IMR-90 (cell line): ENCODE measurements around the gene TCERG1L. TPM values are rescaled to one million over a fixed set of nuclear protein-coding genes. Genes with fewer than 3 reads are reported as not detected.

Source experiments
- ATAC-seq: fragments of 200-7000 bp; cut with Tn5 transposase; 2 replicates; pipeline ENCODE4 v1.9.1; 2020; ENCODE audit warnings: low read depth, mild to moderate bottlenecking, moderate library complexity
- BruUV-seq: library from RNA; stranded (reverse); fragments of 400-500 nt; replicated peaks from 2 replicates; lab custom pipeline; 2021; lab: Mats Ljungman, UMichigan
- CTCF ChIA-PET: fragments of 300-600 bp; formaldehyde crosslinking; extraction: SDS; loops from one replicate; lab custom pipeline; 2021; ENCODE audit warnings: antibody characterized with exemption; lab: Yijun Ruan, JAX
- POLR2A ChIA-PET: fragments of 300-600 bp; sonication (Branson Sonifier 250); formaldehyde crosslinking; loops from one replicate; lab custom pipeline; 2022; ENCODE audit warnings: antibody characterized with exemption; ENCODE audit not compliant: unreplicated experiment; lab: Charles Lee
- DNase-seq: peaks from one replicate; pipeline ENCODE4 v3.0.0; 2013
- H2AFZ ChIP-seq: replicated peaks from 2 replicates; pipeline ENCODE3; 2013; ENCODE audit warnings: low read length, mild to moderate bottlenecking; ENCODE audit not compliant: poor library complexity
- H2AK5ac ChIP-seq: 2 replicates; pipeline ENCODE4 v1.6.1; 2013; ENCODE audit warnings: low read depth, low read length, inconsistent platforms
- H2AK9ac ChIP-seq: replicated peaks from 2 replicates; pipeline ENCODE3; 2013; ENCODE audit warnings: mild to moderate bottlenecking, low read depth, low read length, moderate library complexity; ENCODE audit not compliant: poor library complexity
- H2BK120ac ChIP-seq: 2 replicates; pipeline ENCODE4 v1.6.1; 2013; ENCODE audit warnings: low read depth, low read length, inconsistent platforms
- H2BK15ac ChIP-seq: 3 replicates; pipeline ENCODE4 v1.6.1; 2013; ENCODE audit warnings: low read depth, low read length, inconsistent platforms
- H2BK20ac ChIP-seq: 2 replicates; pipeline ENCODE4 v1.6.1; 2013; ENCODE audit warnings: low read depth, mild to moderate bottlenecking, inconsistent platforms, low read length, moderate library complexity
- H2BK5ac ChIP-seq: 2 replicates; pipeline ENCODE4 v1.6.1; 2013; ENCODE audit warnings: mild to moderate bottlenecking, low read depth, low read length, inconsistent platforms; ENCODE audit not compliant: poor library complexity, severe bottlenecking
- H3K14ac ChIP-seq: replicated peaks from 2 replicates; pipeline ENCODE4 v1.6.1; 2013; ENCODE audit warnings: low read depth, low read length, inconsistent platforms
- H3K18ac ChIP-seq: 2 replicates; pipeline ENCODE4 v1.6.1; 2013; ENCODE audit warnings: low read depth, low read length, control low read depth
- H3K23ac ChIP-seq: 2 replicates; pipeline ENCODE4 v1.6.1; 2013; ENCODE audit warnings: low read depth, low read length, inconsistent platforms
- H3K27ac ChIP-seq: 2 replicates; pipeline ENCODE4 v1.5.1; 2013; ENCODE audit warnings: mild to moderate bottlenecking, control low read depth, low read length; ENCODE audit not compliant: insufficient read depth
- H3K27me3 ChIP-seq: 2 replicates; pipeline ENCODE4 v1.6.1; 2013; ENCODE audit warnings: low read length; ENCODE audit not compliant: control insufficient read depth, insufficient read depth
- H3K36me3 ChIP-seq: 2 replicates; pipeline ENCODE4 v1.6.1; 2013; ENCODE audit warnings: low read length, mixed read lengths; ENCODE audit not compliant: control insufficient read depth, insufficient read depth
- H3K4ac ChIP-seq: 2 replicates; pipeline ENCODE4 v1.6.1; 2013; ENCODE audit warnings: low read depth, low read length, inconsistent platforms
- H3K4me1 ChIP-seq: 2 replicates; pipeline ENCODE4 v1.6.1; 2013; ENCODE audit warnings: low read length, mixed read lengths; ENCODE audit not compliant: control insufficient read depth, insufficient read depth
- H3K4me2 ChIP-seq: 2 replicates; pipeline ENCODE4 v1.6.1; 2013; ENCODE audit warnings: low read depth, mild to moderate bottlenecking, control low read depth, low read length, moderate library complexity
- H3K4me3 ChIP-seq: 2 replicates; pipeline ENCODE4 v1.5.1; 2013; ENCODE audit warnings: low read depth, mild to moderate bottlenecking, control low read depth, low read length, moderate library complexity; ENCODE audit not compliant: insufficient read depth
- H3K56ac ChIP-seq: 2 replicates; pipeline ENCODE4 v1.6.1; 2013; ENCODE audit warnings: low read length, inconsistent platforms; ENCODE audit not compliant: insufficient read depth; ENCODE audit errors: extremely low read depth
- H3K79me1 ChIP-seq, 2 experiments: 2 replicates each; pipeline ENCODE4 v1.6.1; 2013; ENCODE audit warnings: low read length in 2 of 2, inconsistent platforms in 1 of 2, low read depth in 1 of 2
- H3K9ac ChIP-seq: 2 replicates; pipeline ENCODE4 v1.6.1; 2013; ENCODE audit warnings: low read depth, low read length, control low read depth
- H3K9me1 ChIP-seq: 2 replicates; pipeline ENCODE4 v1.6.1; 2013; ENCODE audit warnings: low read length, inconsistent platforms; ENCODE audit not compliant: insufficient read depth
- H3K9me3 ChIP-seq: 2 replicates; pipeline ENCODE4 v1.6.1; 2013; ENCODE audit warnings: low read length; ENCODE audit not compliant: control insufficient read depth, insufficient read depth
- H4K20me1 ChIP-seq: 2 replicates; pipeline ENCODE4 v1.6.1; 2013; ENCODE audit warnings: low read length, inconsistent platforms; ENCODE audit not compliant: insufficient read depth
- H4K5ac ChIP-seq: 2 replicates; pipeline ENCODE4 v1.6.1; 2013; ENCODE audit warnings: mild to moderate bottlenecking, low read depth, low read length, control low read depth
- H4K8ac ChIP-seq, 2 experiments: 2 replicates each; pipeline ENCODE4 v1.6.1; 2013; ENCODE audit warnings: low read depth in 2 of 2, low read length in 2 of 2, control low read depth in 1 of 2, inconsistent platforms in 1 of 2
- H4K91ac ChIP-seq: 2 replicates; pipeline ENCODE4 v1.6.1; 2013; ENCODE audit warnings: low read depth, low read length, inconsistent platforms; ENCODE audit not compliant: insufficient read depth
- BHLHE40 ChIP-seq: fragments of 150-350 bp; IDR thresholded peaks from 2 replicates; pipeline ENCODE4 v1.6.1; 2016; ENCODE audit warnings: mild to moderate bottlenecking, low read depth, low read length
- CEBPB ChIP-seq: IDR thresholded peaks from 2 replicates; pipeline ENCODE4 v1.6.1; 2012; ENCODE audit warnings: low read depth, low read length, improper control_type of control experiment
- CHD1 ChIP-seq: IDR thresholded peaks from 2 replicates; pipeline ENCODE4 v1.6.1; 2012; ENCODE audit warnings: low read depth, low read length, improper control_type of control experiment
- ELK1 ChIP-seq: fragments of 150-350 bp; IDR thresholded peaks from 2 replicates; pipeline ENCODE4 v1.6.1; 2016; ENCODE audit warnings: low read depth, mild to moderate bottlenecking, low read length, moderate library complexity, borderline replicate concordance
- FOS ChIP-seq: fragments of 150-350 bp; IDR thresholded peaks from 2 replicates; pipeline ENCODE4 v1.6.1; 2016; ENCODE audit warnings: low read depth, low read length
- MAFK ChIP-seq: IDR thresholded peaks from 2 replicates; pipeline ENCODE4 v1.6.1; 2012; ENCODE audit warnings: low read depth, low read length, improper control_type of control experiment
- MAZ ChIP-seq: IDR thresholded peaks from 2 replicates; pipeline ENCODE4 v1.6.1; 2012; ENCODE audit warnings: low read depth, mild to moderate bottlenecking, low read length, improper control_type of control experiment, moderate library complexity, borderline replicate concordance
- MXI1 ChIP-seq: IDR thresholded peaks from 2 replicates; pipeline ENCODE4 v1.6.1; 2012; ENCODE audit warnings: low read depth, mild to moderate bottlenecking, low read length, moderate library complexity, borderline replicate concordance
- NFE2L2 ChIP-seq: fragments of 150-350 bp; IDR thresholded peaks from 2 replicates; pipeline ENCODE4 v1.6.1; 2016; ENCODE audit warnings: low read depth, mild to moderate bottlenecking, low read length
- POLR2A ChIP-seq: IDR thresholded peaks from 2 replicates; pipeline ENCODE4 v1.6.1; 2012; ENCODE audit warnings: mild to moderate bottlenecking, low read depth, low read length
- RAD21 ChIP-seq: IDR thresholded peaks from 2 replicates; pipeline ENCODE4 v1.6.1; 2012; ENCODE audit warnings: low read length, improper control_type of control experiment
- RCOR1 ChIP-seq: IDR thresholded peaks from 2 replicates; pipeline ENCODE4 v1.6.1; 2012; ENCODE audit warnings: mild to moderate bottlenecking, low read length, improper control_type of control experiment; ENCODE audit not compliant: insufficient replicate concordance
- RFX5 ChIP-seq: IDR thresholded peaks from 2 replicates; pipeline ENCODE4 v1.8.0; 2012; ENCODE audit warnings: low read depth, mild to moderate bottlenecking, low read length, moderate library complexity
- SMC3 ChIP-seq: fragments of 150-350 bp; IDR thresholded peaks from 2 replicates; pipeline ENCODE4 v1.6.1; 2016; ENCODE audit warnings: low read depth, mild to moderate bottlenecking, antibody characterized with exemption, low read length, moderate library complexity
- WGBS, 2 experiments: methylation state at CpG; one replicate each; pipeline versions ENCODE4 v1.1.5 to v1.1.7; 2013; ENCODE audit warnings: missing lambda C conversion rate in 2 of 2; ENCODE audit not compliant: insufficient read length in 1 of 2; ENCODE audit errors: extremely low coverage in 2 of 2; 5-methylcytosine and 5-hydroxymethylcytosine counted together
- dilution Hi-C: fragments of 300-500 bp; cut with HindIII; formaldehyde crosslinking; loops from one replicate; pipeline ENCODE4 v1.14.3; 2018; ENCODE audit warnings: low sequenced_read_pairs; ENCODE audit not compliant: unreplicated experiment
- in situ Hi-C: fragments of 300-500 bp; cut with MboI; formaldehyde crosslinking; loops from 3 replicates; pipeline ENCODE4 v1.14.3; 2019; ENCODE audit warnings: low sequenced_read_pairs, inconsistent platforms, mixed read lengths
- intact Hi-C: fragments of 100-400 bp; cut with micrococcal nuclease; formaldehyde crosslinking; loops from 2 replicates; pipeline ENCODE4 v1.10.0; 2022
- polyA plus RNA-seq, 3 experiments: library from polyadenylated mRNA; depleted of rRNA; stranded (reverse); fragments of >200 nt; gene quantifications; 2 replicates each; pipeline ENCODE4 v1.2.3, GENCODE V29; 2012; ENCODE audit warnings: low replicate concordance in 1 of 3
- total RNA-seq: library from RNA; depleted of rRNA; stranded (reverse); fragments of >200 nt; gene quantifications from 2 replicates; pipeline ENCODE4 v1.2.3, GENCODE V29; 2012
- TF ChIP-seq, protein P1 (sequence below): conservative IDR thresholded peaks from 2 replicates; pipeline ENCODE4 v1.5.1; 2012; ENCODE audit warnings: mild to moderate bottlenecking, low read depth, low read length, improper control_type of control experiment

TCERG1L gene
- total and polyA plus RNA-seq, 2 of the 4 experiments (the other 2 are of a cell fraction): not detected

DNA sequence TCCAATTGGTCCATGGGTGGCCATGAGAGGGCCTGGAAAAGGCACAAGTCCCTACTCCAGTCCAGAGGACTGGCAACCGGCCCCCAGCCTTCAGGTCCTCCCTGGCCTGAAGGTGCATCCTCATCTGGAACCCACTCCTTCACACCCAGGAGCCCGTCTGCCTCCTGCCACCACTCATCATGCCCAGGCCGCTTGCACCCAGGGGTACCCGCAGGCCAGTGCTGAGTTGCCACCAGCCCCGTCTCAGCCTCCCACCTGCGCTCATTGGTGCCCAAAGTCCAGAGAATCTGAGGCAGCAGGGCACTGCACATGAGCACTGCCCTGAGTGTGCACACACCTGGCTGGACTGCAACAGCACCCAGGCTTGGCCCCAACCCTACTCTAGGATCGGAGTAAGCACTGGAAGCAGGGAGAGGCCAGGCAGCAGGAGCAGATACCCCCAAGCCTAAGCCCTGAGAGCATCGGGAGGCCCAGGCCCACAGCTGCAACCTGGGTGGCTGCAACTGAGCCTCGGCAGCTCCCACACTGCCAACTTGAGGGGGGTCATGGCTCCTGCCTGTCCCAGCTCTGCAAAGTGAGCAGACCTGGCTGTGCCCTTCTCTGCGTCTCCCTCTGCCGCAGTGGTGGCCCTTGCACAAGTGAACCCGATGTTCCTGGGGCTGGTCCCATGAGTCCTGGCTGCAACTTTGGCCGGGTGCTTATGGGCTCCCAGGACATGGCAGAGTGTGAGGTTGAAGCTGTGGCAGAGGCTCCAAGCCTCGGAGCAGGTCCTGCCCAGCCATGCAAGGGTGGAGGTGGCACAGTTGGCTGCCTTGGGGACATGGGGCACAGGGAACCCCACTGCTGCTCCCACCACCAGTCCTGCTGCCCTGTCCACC is 44.3 kb downstream of the TCERG1L start:
- Histone ChIP-seq H3K4ac (no peak overlapping the region), H4K91ac (no peak overlapping the region), H4K5ac (no peak overlapping the region), H3K79me1 (no peaks in the 10 kb centered on the region), H3K9me1 (no peaks in the 10 kb centered on the region), H3K9me3 (peaks cover 48% of the 10 kb centered on the region), H4K20me1 (no peaks in the 10 kb centered on the region), H3K36me3 (no peaks in the 10 kb centered on the region), H3K27ac (no peak overlapping the region), H2BK120ac (no peak overlapping the region), H3K56ac (no peak overlapping the region), H4K8ac (no peak overlapping the region), H3K23ac (no peak overlapping the region), H2BK20ac (no peak overlapping the region), H3K14ac (no peak overlapping the region), H3K27me3 (no peaks in the 10 kb centered on the region), H3K4me1 (no peaks in the 10 kb centered on the region), H2BK15ac (no peak overlapping the region), H2AK9ac (no peak overlapping the region), H3K18ac (no peak overlapping the region), H3K4me2 (no peak overlapping the region), H3K4me3 (no peak overlapping the region), H2BK5ac (no peak overlapping the region), H2AK5ac (no peak overlapping the region), H2AFZ (no peak overlapping the region), H3K9ac (no peak overlapping the region)
- in situ Hi-C loops (no loop called here), intact Hi-C loops (no loop called here), dilution Hi-C loops (no loop called here)
- 72% methylated on average over 6 of the region's 14 CpGs; no CpG with 5 or more reads in 1 of the 2 experiments for WGBS, 2 experiments
- BruUV-seq: no TSS peak
- POLR2A ChIA-PET: no interaction called here
- no peak for ATAC-seq
- no peak for DNase-seq
- CTCF ChIA-PET: no interaction called here
- TF ChIP-seq CHD1 (no peak), BHLHE40 (no peak), ELK1 (no peak), RFX5 (no peak), MAFK (no peak), RCOR1 (no peak), MAZ (no peak), POLR2A (no peak), SMC3 (no peak), CEBPB (no peak), FOS (no peak), MXI1 (no peak), NFE2L2 (no peak), RAD21 (no peak)
- TF ChIP-seq, protein P1, sequence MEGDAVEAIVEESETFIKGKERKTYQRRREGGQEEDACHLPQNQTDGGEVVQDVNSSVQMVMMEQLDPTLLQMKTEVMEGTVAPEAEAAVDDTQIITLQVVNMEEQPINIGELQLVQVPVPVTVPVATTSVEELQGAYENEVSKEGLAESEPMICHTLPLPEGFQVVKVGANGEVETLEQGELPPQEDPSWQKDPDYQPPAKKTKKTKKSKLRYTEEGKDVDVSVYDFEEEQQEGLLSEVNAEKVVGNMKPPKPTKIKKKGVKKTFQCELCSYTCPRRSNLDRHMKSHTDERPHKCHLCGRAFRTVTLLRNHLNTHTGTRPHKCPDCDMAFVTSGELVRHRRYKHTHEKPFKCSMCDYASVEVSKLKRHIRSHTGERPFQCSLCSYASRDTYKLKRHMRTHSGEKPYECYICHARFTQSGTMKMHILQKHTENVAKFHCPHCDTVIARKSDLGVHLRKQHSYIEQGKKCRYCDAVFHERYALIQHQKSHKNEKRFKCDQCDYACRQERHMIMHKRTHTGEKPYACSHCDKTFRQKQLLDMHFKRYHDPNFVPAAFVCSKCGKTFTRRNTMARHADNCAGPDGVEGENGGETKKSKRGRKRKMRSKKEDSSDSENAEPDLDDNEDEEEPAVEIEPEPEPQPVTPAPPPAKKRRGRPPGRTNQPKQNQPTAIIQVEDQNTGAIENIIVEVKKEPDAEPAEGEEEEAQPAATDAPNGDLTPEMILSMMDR: no peak
